Stomach (tissue), 4 donors: ENCODE data around the gene LRP6.

Experiments used
- POLR2A ChIP-seq, 4 donors: fragments of 450-650 bp; IDR thresholded peaks; one replicate each; pipeline ENCODE4 v1.6.1; 2016; ENCODE audit warnings: antibody characterized with exemption in 4 of 4, control low read depth in 2 of 4, mild to moderate bottlenecking in 1 of 4, moderate library complexity in 1 of 4
- POLR2AphosphoS5 ChIP-seq, 3 donors: sonication (generic); formaldehyde crosslinking; IDR thresholded peaks; one replicate each; pipeline ENCODE4 v1.6.1; 2016; ENCODE audit warnings: antibody characterized with exemption in 3 of 3
- TF ChIP-seq, protein P1 (sequence below), 7 experiments: fragments of 450-650 bp in 4 of 7; fragments of 200-600 bp in 3 of 7; sonication (generic) in 3 of 7; IDR thresholded peaks; one replicate each; pipeline ENCODE4 v1.5.1; 2016 to 2019; ENCODE audit warnings: antibody characterized with exemption in 7 of 7, control low read depth in 2 of 7, mild to moderate bottlenecking in 1 of 7

DNA sequence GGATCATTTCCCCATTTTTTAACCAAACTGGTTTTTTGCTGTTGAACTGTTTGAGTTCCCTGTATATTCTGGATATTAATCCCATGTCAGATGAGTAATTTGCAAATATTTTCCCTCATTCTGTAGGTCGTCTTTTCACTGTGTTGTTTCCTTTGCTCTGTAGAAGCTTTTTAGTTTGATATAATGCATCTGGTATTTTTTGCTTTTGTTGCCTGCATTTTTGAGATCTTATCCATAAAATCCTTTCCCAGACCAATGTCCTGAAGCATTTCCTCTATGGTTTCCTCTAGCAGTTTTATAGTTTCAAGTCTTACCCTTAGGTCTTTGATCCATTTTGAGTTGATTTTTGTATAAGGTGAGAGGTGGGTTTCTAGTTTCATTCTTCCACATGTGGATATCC, 71.3 kb downstream of the LRP6 start:
- TF ChIP-seq POLR2A (IDR thresholded peaks at IDR 0.05), result no peak
- TF ChIP-seq, protein P1, sequence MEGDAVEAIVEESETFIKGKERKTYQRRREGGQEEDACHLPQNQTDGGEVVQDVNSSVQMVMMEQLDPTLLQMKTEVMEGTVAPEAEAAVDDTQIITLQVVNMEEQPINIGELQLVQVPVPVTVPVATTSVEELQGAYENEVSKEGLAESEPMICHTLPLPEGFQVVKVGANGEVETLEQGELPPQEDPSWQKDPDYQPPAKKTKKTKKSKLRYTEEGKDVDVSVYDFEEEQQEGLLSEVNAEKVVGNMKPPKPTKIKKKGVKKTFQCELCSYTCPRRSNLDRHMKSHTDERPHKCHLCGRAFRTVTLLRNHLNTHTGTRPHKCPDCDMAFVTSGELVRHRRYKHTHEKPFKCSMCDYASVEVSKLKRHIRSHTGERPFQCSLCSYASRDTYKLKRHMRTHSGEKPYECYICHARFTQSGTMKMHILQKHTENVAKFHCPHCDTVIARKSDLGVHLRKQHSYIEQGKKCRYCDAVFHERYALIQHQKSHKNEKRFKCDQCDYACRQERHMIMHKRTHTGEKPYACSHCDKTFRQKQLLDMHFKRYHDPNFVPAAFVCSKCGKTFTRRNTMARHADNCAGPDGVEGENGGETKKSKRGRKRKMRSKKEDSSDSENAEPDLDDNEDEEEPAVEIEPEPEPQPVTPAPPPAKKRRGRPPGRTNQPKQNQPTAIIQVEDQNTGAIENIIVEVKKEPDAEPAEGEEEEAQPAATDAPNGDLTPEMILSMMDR (IDR thresholded peaks at IDR 0.05), result no peak
- no peak for TF ChIP-seq POLR2AphosphoS5 (IDR thresholded peaks at IDR 0.05)
